Stimulated activated CD4-positive, alpha-beta T cell treated with anti-CD3 and anti-CD28 coated beads, Interleukin-4, amount 100 ng/mL, for 24 hours (primary cell): Measurements from ENCODE around the gene TRPM6.

Experiments
- DNase-seq: peaks from one replicate; pipeline ENCODE4 v3.0.0-alpha.2; 2020

The TRPM6 gene

GRCh38 chr9:74696520-74696919, 191.2 kb downstream of the TRPM6 start:
- DNase-seq = no peak

GRCh38 chr9:74691058-74691457, 196.7 kb downstream of the TRPM6 start:
- DNase-seq = no peak

- no peak for DNase-seq
These were observed 204.4 kb downstream of the TRPM6 start for GRCh38 chr9:74683322-74683721.

DNA sequence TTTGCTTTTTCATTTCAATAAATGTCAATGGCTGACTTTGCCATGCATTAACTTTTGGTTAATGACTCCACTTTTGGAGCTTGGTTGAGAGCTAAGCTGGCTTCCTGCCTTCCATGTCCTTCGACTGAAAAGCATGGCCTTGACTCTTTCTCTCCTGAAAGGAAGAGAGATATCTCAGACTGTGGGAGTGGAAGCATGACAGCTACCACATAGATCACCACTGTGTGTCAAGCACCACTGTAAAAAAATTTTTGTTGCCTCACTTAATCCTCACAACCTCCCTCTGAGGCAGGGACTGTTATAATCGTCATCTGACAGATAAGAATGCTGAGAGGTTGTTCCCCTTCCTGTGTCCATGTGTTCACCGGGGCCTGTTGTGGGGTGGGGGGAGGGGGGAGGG, 205.8 kb downstream of the TRPM6 start:
- DNase-seq = no peak

DNA sequence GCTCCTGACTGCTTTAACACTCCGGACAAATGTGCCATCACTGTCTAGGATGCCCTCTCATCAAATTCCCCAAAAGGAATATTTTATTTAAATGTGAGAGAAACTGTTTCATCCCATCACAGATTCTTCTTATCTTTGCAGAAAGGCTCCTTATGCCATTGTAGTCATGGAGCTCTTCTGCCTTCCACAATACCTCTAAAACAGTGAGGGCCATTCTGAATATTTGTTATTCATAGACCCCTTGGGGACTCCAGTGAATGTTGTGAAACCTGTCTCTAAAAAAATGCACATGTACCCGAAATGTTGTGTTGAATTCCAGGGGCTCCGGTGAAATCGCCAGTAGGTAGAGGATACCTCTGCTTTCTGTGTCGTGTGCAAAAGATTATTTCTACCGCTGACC, 213.6 kb downstream of the TRPM6 start:
- no peak for DNase-seq
